ENCODE measurements around the gene SLC19A1.
A peak's percentile ranks its signal among the peaks of the same experiment; 100 is the strongest.

Gene SLC19A1

DNA sequence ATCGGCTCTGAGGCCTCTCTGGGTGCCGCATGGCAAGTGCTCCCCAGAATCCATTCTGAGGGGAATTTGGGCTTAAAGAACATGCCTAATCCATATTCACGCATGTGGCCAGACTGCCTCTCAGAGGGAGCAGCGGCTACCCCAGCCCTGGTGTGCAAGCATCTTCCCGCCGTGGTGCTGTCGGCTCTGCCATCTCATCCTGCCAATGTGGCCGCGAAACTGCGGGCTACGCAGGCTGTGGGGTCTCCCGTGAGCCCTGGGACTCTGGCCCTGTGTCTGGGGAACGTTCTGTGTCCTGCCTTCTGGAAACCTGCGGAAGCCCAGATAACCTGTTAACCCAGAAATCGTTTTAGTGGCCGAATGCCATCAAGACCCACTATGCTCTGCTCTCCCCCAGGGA is 60.7 kb downstream of the SLC19A1 start:
- no peak overlapping the region for H3K4me3 ChIP-seq (ENCODE audit: low read length)
- DNase-seq (ENCODE audit: low read depth): no peak
- TF ChIP-seq, protein P1, sequence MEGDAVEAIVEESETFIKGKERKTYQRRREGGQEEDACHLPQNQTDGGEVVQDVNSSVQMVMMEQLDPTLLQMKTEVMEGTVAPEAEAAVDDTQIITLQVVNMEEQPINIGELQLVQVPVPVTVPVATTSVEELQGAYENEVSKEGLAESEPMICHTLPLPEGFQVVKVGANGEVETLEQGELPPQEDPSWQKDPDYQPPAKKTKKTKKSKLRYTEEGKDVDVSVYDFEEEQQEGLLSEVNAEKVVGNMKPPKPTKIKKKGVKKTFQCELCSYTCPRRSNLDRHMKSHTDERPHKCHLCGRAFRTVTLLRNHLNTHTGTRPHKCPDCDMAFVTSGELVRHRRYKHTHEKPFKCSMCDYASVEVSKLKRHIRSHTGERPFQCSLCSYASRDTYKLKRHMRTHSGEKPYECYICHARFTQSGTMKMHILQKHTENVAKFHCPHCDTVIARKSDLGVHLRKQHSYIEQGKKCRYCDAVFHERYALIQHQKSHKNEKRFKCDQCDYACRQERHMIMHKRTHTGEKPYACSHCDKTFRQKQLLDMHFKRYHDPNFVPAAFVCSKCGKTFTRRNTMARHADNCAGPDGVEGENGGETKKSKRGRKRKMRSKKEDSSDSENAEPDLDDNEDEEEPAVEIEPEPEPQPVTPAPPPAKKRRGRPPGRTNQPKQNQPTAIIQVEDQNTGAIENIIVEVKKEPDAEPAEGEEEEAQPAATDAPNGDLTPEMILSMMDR (conservative IDR thresholded peaks at IDR 0.05; ENCODE audit: low read length): no peak

DNA sequence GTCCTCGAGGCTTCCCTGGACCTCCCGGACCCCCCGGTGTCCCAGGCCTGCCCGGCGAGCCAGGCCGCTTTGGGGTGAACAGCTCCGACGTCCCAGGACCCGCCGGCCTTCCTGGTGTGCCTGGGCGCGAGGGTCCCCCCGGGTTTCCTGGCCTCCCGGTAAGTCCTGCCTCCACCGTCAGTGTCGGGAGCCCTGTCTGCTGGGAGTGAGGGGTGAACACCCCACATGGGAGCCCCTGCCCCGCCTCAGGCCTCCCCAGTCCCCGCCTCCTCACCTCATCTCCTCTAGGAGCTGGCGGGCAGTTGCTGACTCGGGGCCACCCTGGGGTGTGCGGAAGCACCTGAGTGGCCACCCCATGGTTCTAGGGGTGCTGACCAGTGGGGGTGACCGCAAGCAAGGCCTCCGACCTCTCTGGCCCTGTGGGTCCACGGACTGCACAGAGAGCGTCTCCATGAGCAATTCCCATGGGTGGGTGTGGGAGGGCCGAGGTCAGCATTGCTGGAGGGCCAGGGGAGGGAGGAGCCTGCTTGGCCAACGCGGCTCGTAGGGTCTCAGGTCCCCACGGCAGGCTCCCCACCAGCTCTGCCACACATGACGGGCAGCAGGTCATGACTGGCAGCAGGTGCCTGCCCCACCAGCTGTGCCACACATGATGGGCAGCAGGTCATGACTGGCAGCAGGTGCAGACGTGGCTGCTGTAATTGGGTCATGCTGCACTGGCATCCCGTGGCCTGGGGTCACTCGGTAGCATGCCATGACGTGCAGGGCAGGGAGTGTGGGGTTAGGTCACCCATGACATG is 61.3 kb downstream of the SLC19A1 start:
- TF ChIP-seq, protein P1 (conservative IDR thresholded peaks at IDR 0.05; ENCODE audit: low read length): no peak
- DNase-seq (ENCODE audit: low read depth): no peak
- H3K4me3 ChIP-seq (ENCODE audit: low read length): no peak overlapping the region

DNA sequence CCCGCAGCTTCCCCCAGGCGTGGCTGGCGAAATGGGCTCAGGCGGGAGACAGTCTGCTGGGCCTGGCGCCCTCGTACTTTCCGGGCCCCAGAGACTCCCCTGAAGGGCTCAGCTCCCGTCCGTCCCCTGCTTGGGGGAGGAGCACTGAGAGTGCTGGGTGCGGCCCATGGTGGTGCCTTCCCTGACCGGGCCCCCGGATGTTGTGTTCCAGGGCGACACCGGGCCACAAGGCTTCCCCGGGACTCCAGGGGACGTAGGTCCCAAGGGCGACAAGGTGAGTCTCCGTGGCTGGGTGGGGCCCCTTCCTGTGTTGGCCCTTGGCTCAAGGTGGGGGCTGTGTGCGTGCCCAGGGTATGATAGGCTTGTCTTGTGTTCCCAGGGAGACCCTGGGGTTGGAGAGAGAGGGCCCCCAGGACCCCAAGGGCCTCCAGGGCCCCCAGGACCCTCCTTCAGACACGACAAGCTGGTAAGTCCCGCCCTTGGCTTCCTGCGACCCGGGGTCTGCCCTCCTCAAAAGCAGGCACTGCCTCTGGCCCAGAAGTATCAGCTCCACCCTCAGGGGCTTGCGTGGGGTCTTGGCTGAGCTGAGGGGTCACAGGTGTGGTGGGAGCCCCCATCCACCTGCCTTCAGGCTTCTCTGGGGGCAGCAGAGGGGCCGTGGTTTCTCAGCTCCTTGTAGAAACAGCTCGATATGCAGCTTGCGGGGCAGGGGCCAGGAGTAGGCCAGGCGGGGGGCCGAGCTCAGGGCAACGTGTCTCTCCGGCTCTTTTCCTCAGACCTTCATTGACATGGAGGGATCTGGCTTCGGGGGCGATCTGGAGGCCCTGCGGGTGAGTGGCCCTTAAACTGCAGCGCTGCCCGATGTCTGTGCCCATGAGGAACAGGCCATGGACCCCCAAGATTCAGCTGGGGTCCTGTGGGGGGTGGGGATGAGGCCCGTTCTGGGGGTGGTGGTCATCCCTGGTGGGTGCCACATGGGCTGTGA is 62.3 kb downstream of the SLC19A1 start:
- TF ChIP-seq, protein P1 (conservative IDR thresholded peaks at IDR 0.05; ENCODE audit: low read length): no peak
- DNase-seq (ENCODE audit: low read depth): no peak
- no peak overlapping the region for H3K4me3 ChIP-seq (ENCODE audit: low read length)

DNA sequence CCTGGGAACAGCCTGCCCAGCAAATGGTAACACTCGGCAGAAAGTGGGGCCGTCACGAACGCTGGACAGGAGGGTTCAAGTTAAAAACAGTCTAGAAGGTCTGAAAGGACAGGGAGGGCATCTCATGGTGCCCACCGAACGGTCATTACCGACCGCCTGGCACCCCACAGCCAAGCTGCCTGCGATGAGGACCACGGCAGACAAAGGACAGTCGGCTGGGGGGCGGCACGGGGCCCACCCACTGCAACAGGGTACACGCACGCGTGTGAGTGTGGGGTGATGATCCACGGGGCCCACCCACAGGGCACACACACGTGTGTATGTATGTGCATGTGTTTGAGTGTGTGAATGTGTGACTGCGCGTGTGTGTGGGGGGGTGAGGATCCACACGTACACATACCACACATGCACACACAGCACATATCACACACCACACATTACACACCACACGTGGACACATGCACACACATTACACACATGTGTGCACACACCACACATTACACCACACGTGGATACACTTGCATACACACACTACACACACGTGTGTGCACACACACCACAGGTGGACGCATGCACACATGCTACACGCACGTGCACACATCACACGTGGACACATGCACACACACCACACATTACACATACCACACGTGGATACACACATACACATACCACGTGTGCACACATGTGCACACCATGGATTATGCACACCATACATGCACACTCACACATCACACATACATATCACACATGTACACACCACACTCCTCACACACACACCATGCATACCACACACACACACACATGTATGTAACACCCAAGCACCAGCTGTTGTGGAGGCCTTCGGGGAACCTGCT is 63.2 kb downstream of the SLC19A1 start:
- no peak for DNase-seq (ENCODE audit: low read depth)
- H3K4me3 ChIP-seq (ENCODE audit: low read length): no peak overlapping the region
- TF ChIP-seq, protein P1 (conservative IDR thresholded peaks at IDR 0.05; ENCODE audit: low read length): no peak

DNA sequence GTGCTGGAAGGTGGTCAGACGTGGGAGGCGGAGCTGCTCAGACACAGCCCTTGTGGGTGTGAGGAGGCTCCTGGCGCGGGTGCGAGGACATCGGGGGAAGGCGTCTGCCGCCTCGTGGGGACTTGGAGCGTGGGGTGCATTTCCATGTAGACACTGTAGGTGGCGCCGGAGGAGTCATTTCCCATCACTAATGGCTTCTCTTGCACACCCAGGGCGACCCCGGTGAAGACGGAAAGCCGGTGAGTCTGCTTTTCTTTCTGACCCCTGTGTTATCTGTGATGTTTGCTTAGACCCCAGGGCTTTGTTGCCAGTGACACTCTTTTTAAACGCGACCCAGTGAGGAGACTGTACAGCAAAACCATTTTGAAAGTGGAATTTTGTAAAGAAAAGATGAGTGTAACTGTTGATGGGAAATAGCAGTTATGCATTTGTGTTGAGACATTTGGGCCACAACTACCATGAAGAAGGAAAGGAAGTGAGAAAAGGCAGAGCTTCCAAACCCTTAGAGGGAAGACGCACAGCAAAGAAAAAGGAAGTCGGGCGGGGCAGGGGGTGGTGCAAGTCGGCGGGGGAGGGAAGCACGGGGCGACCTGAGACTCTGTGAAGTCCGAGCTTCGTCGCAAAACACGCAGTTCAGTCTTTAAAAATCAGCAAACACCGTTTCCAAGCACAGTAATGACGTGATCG is 64.0 kb downstream of the SLC19A1 start:
- H3K4me3 ChIP-seq (ENCODE audit: low read length): peak overlapping the region; percentile 40
- DNase-seq (ENCODE audit: low read depth): peak; percentile 56
- TF ChIP-seq, protein P1 (conservative IDR thresholded peaks at IDR 0.05; ENCODE audit: low read length): peak; percentile 81
